Measurements from ENCODE around the gene FAM193B. TPM values are rescaled to one million over a fixed set of nuclear protein-coding genes. Genes with fewer than 3 reads are reported as not detected.

The FAM193B gene
- total RNA-seq, 1 donor from 2014 or later = 21.5 TPM

- TF ChIP-seq CTCF (IDR thresholded peaks at IDR 0.05; ENCODE audit: borderline replicate concordance) = no peak
- H3K27me3 ChIP-seq (ENCODE audit: low read depth) = peaks cover 94% of the 10 kb centered on the region
- intact Hi-C loops (cut with micrococcal nuclease) = no loop called here
- DNase-seq = no peak
- H3K27ac ChIP-seq (replicated peaks) = peak overlapping the region; percentile 92
- peaks cover 75% of the 10 kb centered on the region for H3K4me1 ChIP-seq
- peak overlapping the region; percentile 79 for H3K4me3 ChIP-seq
- H3K9me3 ChIP-seq (replicated peaks) = no peaks in the 10 kb centered on the region
- H3K36me3 ChIP-seq = no peaks in the 10 kb centered on the region
Observed at GRCh38 chr5:177472460-177473442, 81.6 kb downstream of the FAM193B start.

DNA sequence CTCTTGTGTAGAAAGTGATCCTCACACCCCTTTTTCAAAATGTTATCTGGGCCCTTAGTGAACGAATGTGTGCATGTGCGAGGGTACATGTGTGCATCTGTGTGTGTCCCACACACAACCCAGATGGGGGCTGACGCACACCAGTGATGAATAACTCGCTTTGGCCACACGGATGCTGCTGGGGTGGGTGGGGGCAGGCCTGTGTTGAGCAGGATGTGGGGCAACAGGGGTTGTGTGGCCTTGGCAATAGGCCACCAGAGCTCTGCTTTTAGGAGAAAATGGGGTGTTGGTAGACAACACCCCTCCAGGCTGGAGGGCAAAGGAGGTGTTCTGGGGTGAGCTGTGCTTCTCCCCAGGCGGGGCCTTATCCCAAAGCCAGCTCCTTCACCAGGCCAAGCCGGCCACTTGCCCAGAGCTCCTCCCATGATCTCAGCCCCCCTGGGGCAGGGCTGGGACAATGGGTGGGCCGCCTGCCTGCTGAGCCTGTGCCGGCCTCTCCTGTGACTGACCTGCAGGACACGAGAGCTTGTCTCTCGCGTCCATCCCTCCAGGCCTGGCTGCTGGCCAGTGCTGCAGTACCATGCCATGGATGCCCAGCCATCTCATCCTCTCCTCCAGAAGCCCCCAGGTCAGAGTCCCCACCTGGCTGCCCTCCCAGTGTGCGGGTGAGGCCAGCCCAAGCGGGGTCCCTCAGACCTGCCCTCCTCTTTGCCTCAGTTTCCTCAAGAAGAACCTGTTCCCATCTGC is 82.6 kb downstream of the FAM193B start:
- Histone ChIP-seq H3K4me1 (peaks cover 69% of the 10 kb centered on the region), H3K9me3 (replicated peaks) (no peaks in the 10 kb centered on the region), H3K27ac (replicated peaks) (peak overlapping the region; percentile 92), H3K36me3 (peaks cover 9% of the 10 kb centered on the region), H3K4me3 (peak overlapping the region; percentile 79), H3K27me3 (ENCODE audit: low read depth) (peaks cover 90% of the 10 kb centered on the region)
- DNase-seq = peak; percentile 73
- no peak for TF ChIP-seq CTCF (IDR thresholded peaks at IDR 0.05; ENCODE audit: borderline replicate concordance)
- intact Hi-C loops (cut with micrococcal nuclease) = no loop called here

- Histone ChIP-seq H3K27me3 (ENCODE audit: low read depth) (peaks cover 90% of the 10 kb centered on the region), H3K9me3 (replicated peaks) (no peaks in the 10 kb centered on the region), H3K27ac (replicated peaks) (peak overlapping the region; percentile 92), H3K4me3 (peak overlapping the region; percentile 79), H3K4me1 (peaks cover 64% of the 10 kb centered on the region), H3K36me3 (peaks cover 18% of the 10 kb centered on the region)
- DNase-seq = no peak
- no peak for TF ChIP-seq CTCF (IDR thresholded peaks at IDR 0.05; ENCODE audit: borderline replicate concordance)
- intact Hi-C loops (cut with micrococcal nuclease) = no loop called here
Observed at GRCh38 chr5:177470759-177471536, 83.4 kb downstream of the FAM193B start.

Other genes starting within 250 kb of the FAM193B start
- 2.3 TPM for gene MXD3, start 242.7 kb downstream of the FAM193B start, total RNA-seq
- gene LMAN2, start 202.9 kb downstream of the FAM193B start, total RNA-seq = 60.0 TPM
- gene RGS14, start 196.6 kb downstream of the FAM193B start, total RNA-seq = 4.6 TPM
- not detected for gene SLC34A1, start 170.1 kb downstream of the FAM193B start, total RNA-seq
- not detected for gene PFN3, start 153.9 kb downstream of the FAM193B start, total RNA-seq
- gene F12, start 145.0 kb downstream of the FAM193B start, total RNA-seq = not detected
- gene GRK6, start 127.9 kb downstream of the FAM193B start, total RNA-seq = 15.6 TPM
- 2.1 TPM for gene PRR7, start 107.7 kb downstream of the FAM193B start, total RNA-seq
- 21.8 TPM for gene DBN1, start 80.9 kb downstream of the FAM193B start, total RNA-seq
- 54.4 TPM for gene PDLIM7, start 57.0 kb downstream of the FAM193B start, total RNA-seq
- 3.3 TPM for gene DOK3, start 44.7 kb downstream of the FAM193B start, total RNA-seq
- 29.7 TPM for gene DDX41, start 37.6 kb downstream of the FAM193B start, total RNA-seq
- 68.7 TPM for gene TMED9, start 37.6 kb upstream of the FAM193B start, total RNA-seq
- 17.2 TPM for gene B4GALT7, start 45.6 kb upstream of the FAM193B start, total RNA-seq
- 0.63 TPM for gene FAM153A, start 228.3 kb upstream of the FAM193B start, total RNA-seq

Data from left ventricle myocardium inferior (tissue), 1 donor.